ENCODE measurements around the gene INAVA.
"Not testable (repeated sequence)": the region's sequence is repeated elsewhere in the genome, so short reads cannot be mapped to it uniquely, and the experiment has no call there.

INAVA gene

GRCh38 chr1:200917291-200917817, 22.7 kb downstream of the INAVA start:
- Mint-ChIP-seq H3K9me3 (no peaks in the 10 kb centered on the region), H3K27me3 (peaks cover 14% of the 10 kb centered on the region), H3K4me1 (no peaks in the 10 kb centered on the region), H3K4me3 (no peak overlapping the region), H3K27ac (no peak overlapping the region)
- DNase-seq, result no peak
- ATAC-seq, result no peak

- H3K27ac Mint-ChIP-seq, result no peak overlapping the region
- ATAC-seq, result no peak
- no peaks in the 10 kb centered on the region for H3K9me3 Mint-ChIP-seq
Measured at GRCh38 chr1:200918006-200918405, 23.3 kb downstream of the INAVA start.

GRCh38 chr1:200919386-200919785, 24.7 kb downstream of the INAVA start:
- Mint-ChIP-seq H3K4me3 (no peak overlapping the region), H3K27ac (no peak overlapping the region), H3K4me1 (no peaks in the 10 kb centered on the region), H3K27me3 (peaks cover 19% of the 10 kb centered on the region), H3K9me3 (no peaks in the 10 kb centered on the region)
- no peak for DNase-seq
- no peak for ATAC-seq

More at GRCh38 chr1:200918006-200918405, 23.3 kb downstream of the INAVA start:
- H3K27me3 Mint-ChIP-seq, result peaks cover 21% of the 10 kb centered on the region
- no peak for DNase-seq
- H3K4me3 Mint-ChIP-seq, result no peak overlapping the region
- no peaks in the 10 kb centered on the region for H3K4me1 Mint-ChIP-seq

GRCh38 chr1:200921571-200922110, 26.9 kb downstream of the INAVA start:
- Mint-ChIP-seq H3K27me3 (peaks cover 19% of the 10 kb centered on the region), H3K27ac (no peak overlapping the region), H3K4me3 (no peak overlapping the region), H3K9me3 (no peaks in the 10 kb centered on the region), H3K4me1 (peaks cover 12% of the 10 kb centered on the region)
- no peak for DNase-seq
- ATAC-seq, result no peak

- ATAC-seq (no peak), DNase-seq (no peak)
- peaks cover 12% of the 10 kb centered on the region for H3K4me1 Mint-ChIP-seq
- H3K27me3 Mint-ChIP-seq, result peaks cover 24% of the 10 kb centered on the region
- no peak overlapping the region for H3K4me3 Mint-ChIP-seq
- H3K27ac Mint-ChIP-seq, result no peak overlapping the region
- no peaks in the 10 kb centered on the region for H3K9me3 Mint-ChIP-seq
Measured at GRCh38 chr1:200922406-200922805, 27.7 kb downstream of the INAVA start.

- Mint-ChIP-seq H3K4me1 (peaks cover 12% of the 10 kb centered on the region), H3K4me3 (no peak overlapping the region), H3K9me3 (no peaks in the 10 kb centered on the region), H3K27ac (no peak overlapping the region), H3K27me3 (peaks cover 36% of the 10 kb centered on the region)
- DNase-seq (no peak), ATAC-seq (no peak)
Measured at GRCh38 chr1:200923601-200924000, 28.9 kb downstream of the INAVA start.

GRCh38 chr1:200925831-200926230, 31.1 kb downstream of the INAVA start:
- peaks cover under 1 to 3% of the 10 kb centered on the region in 2 donors for H3K9me3 Mint-ChIP-seq

GRCh38 chr1:200929530-200930278, 35.0 kb downstream of the INAVA start:
- peaks cover 41% of the 10 kb centered on the region for H3K27me3 Mint-ChIP-seq
- H3K9me3 Mint-ChIP-seq, result peaks cover 7 to 16% of the 10 kb centered on the region in 2 donors
- peaks cover 12% of the 10 kb centered on the region for H3K4me1 Mint-ChIP-seq
- H3K4me3 Mint-ChIP-seq, result no peak overlapping the region
- DNase-seq, result no peak
- H3K27ac Mint-ChIP-seq, result no peak overlapping the region
- no peak for ATAC-seq

More at GRCh38 chr1:200925831-200926230, 31.1 kb downstream of the INAVA start:
- H3K27me3 Mint-ChIP-seq, result peaks cover 53% of the 10 kb centered on the region
- ATAC-seq (peak; percentile 99), DNase-seq (peak in 1 of 2 donors; percentile 32)
- H3K27ac Mint-ChIP-seq, result no peak overlapping the region
- peaks cover 12% of the 10 kb centered on the region for H3K4me1 Mint-ChIP-seq
- no peak overlapping the region for H3K4me3 Mint-ChIP-seq

GRCh38 chr1:200930285-200930684, 35.6 kb downstream of the INAVA start:
- Mint-ChIP-seq H3K9me3 (peaks cover 7 to 16% of the 10 kb centered on the region in 2 donors), H3K27me3 (peaks cover 41% of the 10 kb centered on the region), H3K4me1 (peaks cover 12% of the 10 kb centered on the region)
- ATAC-seq, H3K27ac Mint-ChIP-seq, H3K4me3 Mint-ChIP-seq, DNase-seq: not testable (repeated sequence)

GRCh38 chr1:200931776-200932175, 37.1 kb downstream of the INAVA start:
- H3K27ac Mint-ChIP-seq, result no peak overlapping the region
- H3K27me3 Mint-ChIP-seq, result peaks cover 41% of the 10 kb centered on the region
- peaks cover 7 to 16% of the 10 kb centered on the region in 2 donors for H3K9me3 Mint-ChIP-seq
- no peak for ATAC-seq
- no peak for DNase-seq
- H3K4me3 Mint-ChIP-seq, result no peak overlapping the region
- no peaks in the 10 kb centered on the region for H3K4me1 Mint-ChIP-seq

- Mint-ChIP-seq H3K27me3 (peaks cover 13% of the 10 kb centered on the region), H3K9me3 (peaks cover 7 to 16% of the 10 kb centered on the region in 2 donors), H3K4me3 (no peak overlapping the region), H3K27ac (no peak overlapping the region), H3K4me1 (peaks cover 5% of the 10 kb centered on the region)
- DNase-seq, result no peak
- no peak for ATAC-seq
Measured at GRCh38 chr1:200934676-200935245, 40.1 kb downstream of the INAVA start.

- H3K4me3 Mint-ChIP-seq, DNase-seq, ATAC-seq, H3K4me1 Mint-ChIP-seq, H3K27ac Mint-ChIP-seq: not testable (repeated sequence)
- peaks cover 10% of the 10 kb centered on the region for H3K27me3 Mint-ChIP-seq
- peaks cover 11 to 20% of the 10 kb centered on the region in 2 donors for H3K9me3 Mint-ChIP-seq
Measured at GRCh38 chr1:200935286-200935962, 40.7 kb downstream of the INAVA start.

GRCh38 chr1:200938955-200939354, 44.3 kb downstream of the INAVA start:
- no peak overlapping the region for H3K27ac Mint-ChIP-seq
- DNase-seq (peak in 1 of 2 donors; percentile 45), ATAC-seq (peak; percentile 89)
- H3K4me1 Mint-ChIP-seq, result peaks cover 5% of the 10 kb centered on the region
- peaks cover 9% of the 10 kb centered on the region in 2 donors for H3K9me3 Mint-ChIP-seq
- H3K27me3 Mint-ChIP-seq, result no peaks in the 10 kb centered on the region
- H3K4me3 Mint-ChIP-seq, result no peak overlapping the region

- Mint-ChIP-seq H3K27me3 (peaks cover 7% of the 10 kb centered on the region), H3K4me1 (no peaks in the 10 kb centered on the region), H3K9me3 (peaks cover 27 to 28% of the 10 kb centered on the region in 2 donors), H3K27ac (no peak overlapping the region), H3K4me3 (no peak overlapping the region)
- no peak for ATAC-seq
- DNase-seq, result no peak
Measured at GRCh38 chr1:200945111-200945510, 50.4 kb downstream of the INAVA start.

GRCh38 chr1:200947059-200947566, 52.4 kb downstream of the INAVA start:
- H3K27ac Mint-ChIP-seq, result no peak overlapping the region
- no peaks in the 10 kb centered on the region for H3K4me1 Mint-ChIP-seq
- no peak overlapping the region for H3K4me3 Mint-ChIP-seq
- no peak for DNase-seq
- H3K27me3 Mint-ChIP-seq, result peaks cover 7% of the 10 kb centered on the region
- H3K9me3 Mint-ChIP-seq, result peaks cover 19 to 20% of the 10 kb centered on the region in 2 donors
- ATAC-seq, result no peak
